Uterus (tissue), 4 donors: ENCODE measurements around the gene TEKT2. TPM values are rescaled to one million over a fixed set of nuclear protein-coding genes. Genes with fewer than 3 reads are reported as not detected.

ENCODE experiments used
- DNase-seq, 2 donors: peaks; one replicate each; pipeline ENCODE4 v3.0.0-alpha.2; 2019 to 2020
- H3K27ac ChIP-seq, 2 donors: fragments of 200-600 bp; sonication (generic); 1 replicate in 1 of 2; 2 replicates in 1 of 2; pipeline ENCODE4 v1.5.1; 2016 to 2018
- H3K27me3 ChIP-seq, 2 donors: fragments of 200-600 bp; sonication (generic); one replicate each; pipeline ENCODE4 v1.5.1; 2018 to 2019; ENCODE audit warnings: control low read depth in 1 of 2
- H3K36me3 ChIP-seq, 2 donors: fragments of 200-600 bp; sonication (generic); one replicate each; pipeline ENCODE4 v1.5.1; 2019; ENCODE audit warnings: control low read depth in 1 of 2
- H3K4me1 ChIP-seq, 2 donors: fragments of 200-600 bp; sonication (generic); one replicate each; pipeline ENCODE4 v1.5.1; 2018 to 2019; ENCODE audit warnings: control low read depth in 1 of 2
- H3K4me3 ChIP-seq, 2 donors: fragments of 200-600 bp; sonication (generic); 1 replicate in 1 of 2; 2 replicates in 1 of 2; pipeline ENCODE4 v1.5.1; 2018 to 2019; ENCODE audit warnings: mild to moderate bottlenecking in 1 of 2
- H3K9me3 ChIP-seq, 2 donors: fragments of 200-600 bp; sonication (generic); one replicate each; pipeline ENCODE4 v1.5.1; 2019; ENCODE audit warnings: control low read depth in 1 of 2
- CTCF ChIP-seq, 4 experiments: fragments of 200-600 bp in 2 of 4; fragments of 450-650 bp in 2 of 4; sonication (generic) in 2 of 4; IDR thresholded peaks; one replicate each; pipeline ENCODE4 v1.5.1; 2016 to 2019; ENCODE audit warnings: antibody characterized with exemption in 4 of 4, mild to moderate bottlenecking in 2 of 4, moderate library complexity in 1 of 4
- POLR2A ChIP-seq, 2 donors: fragments of 450-650 bp; IDR thresholded peaks; one replicate each; pipeline ENCODE4 v1.6.1; 2016; ENCODE audit warnings: antibody characterized with exemption in 2 of 2, mild to moderate bottlenecking in 1 of 2, moderate library complexity in 1 of 2
- intact Hi-C: fragments of 100-400 bp; cut with DNase I; formaldehyde crosslinking; loops from one replicate; pipeline ENCODE4 v1.15.1; 2023; ENCODE audit warnings: low total_unique reads
- total RNA-seq, 4 donors: library from RNA; depleted of rRNA in 3 of 4; stranded (reverse); fragments of >200 nt in 3 of 4; gene quantifications; one replicate each; pipeline versions ENCODE4 v1.1.0 to v1.2.4, GENCODE V29; 2014 to 2023
- donor health status: DM: yes; HTN: yes; CAD: no.

The TEKT2 gene
- total RNA-seq, 4 donors from 2014 or later, result 0.77 to 7.5 (median 1.2) TPM; not detected in 1

DNA sequence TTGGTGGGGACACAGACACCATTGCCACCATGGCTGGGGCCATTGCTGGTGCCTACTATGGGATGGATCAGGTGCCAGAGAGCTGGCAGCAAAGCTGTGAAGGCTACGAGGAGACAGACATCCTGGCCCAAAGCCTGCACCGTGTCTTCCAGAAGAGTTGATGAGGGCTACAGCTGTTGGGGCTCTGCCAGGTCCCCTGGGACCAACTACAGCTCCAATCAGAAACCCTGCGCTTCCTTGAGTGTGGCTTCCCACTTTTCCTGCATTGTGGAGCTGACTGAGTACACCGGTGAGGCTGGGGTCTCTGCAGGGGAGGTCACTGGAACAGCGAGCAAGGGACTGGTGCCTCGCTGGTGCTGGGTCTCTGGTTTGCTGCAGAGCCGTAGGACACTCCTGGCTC, 9.3 kb downstream of the TEKT2 start:
- intact Hi-C loops, result loop anchor here (10.0 kb wide), 1 partner anchor 92 kb away; no protein-coding TSS in a partner anchor
- peaks cover 8 to 9% of the 10 kb centered on the region in 2 donors for H3K4me1 ChIP-seq
- H3K27me3 ChIP-seq, result no peaks in the 10 kb centered on the region
- DNase-seq, result no peak
- no peak overlapping the region for H3K27ac ChIP-seq
- H3K36me3 ChIP-seq, result no peaks in the 10 kb centered on the region
- no peak overlapping the region for H3K4me3 ChIP-seq
- no peaks in the 10 kb centered on the region for H3K9me3 ChIP-seq
- TF ChIP-seq CTCF (IDR thresholded peaks at IDR 0.05), result no peak

DNA sequence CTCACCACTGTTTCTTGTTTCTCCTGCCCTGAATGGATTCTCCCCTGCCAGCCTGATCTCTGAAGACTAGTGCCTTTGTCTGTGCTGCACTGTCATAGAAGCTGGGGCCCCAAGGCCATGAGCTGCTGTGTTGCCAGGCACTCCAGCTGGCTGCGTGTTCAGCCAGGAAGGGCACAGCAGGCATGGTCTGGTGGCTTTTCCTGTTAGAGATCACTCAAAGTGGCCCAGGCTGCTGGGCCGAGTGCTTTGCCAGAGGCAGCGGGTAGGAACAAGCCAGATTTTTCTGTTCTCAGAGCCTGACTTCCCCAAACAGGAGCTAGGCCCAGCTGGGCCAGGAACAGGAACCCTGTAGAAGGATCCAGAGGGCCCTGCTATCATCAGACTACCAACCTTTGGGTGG, 10.0 kb downstream of the TEKT2 start:
- DNase-seq, result peak in 1 of 2 donors; percentile 11
- H3K36me3 ChIP-seq, result no peaks in the 10 kb centered on the region
- intact Hi-C loops, result loop anchor here (10.0 kb wide), 1 partner anchor 91 kb away; no protein-coding TSS in a partner anchor
- H3K4me3 ChIP-seq, result no peak overlapping the region
- H3K27ac ChIP-seq, result no peak overlapping the region
- H3K9me3 ChIP-seq, result no peaks in the 10 kb centered on the region
- TF ChIP-seq POLR2A (IDR thresholded peaks at IDR 0.05), result no peak
- TF ChIP-seq CTCF (IDR thresholded peaks at IDR 0.05), result no peak
- H3K27me3 ChIP-seq, result no peaks in the 10 kb centered on the region
- H3K4me1 ChIP-seq, result peaks cover 5 to 8% of the 10 kb centered on the region in 2 donors

- peak in 1 of 2 donors; percentile 11 for DNase-seq
- Histone ChIP-seq H3K27me3 (no peaks in the 10 kb centered on the region), H3K4me3 (no peak overlapping the region), H3K4me1 (peaks cover 1 to 5% of the 10 kb centered on the region in 2 donors), H3K36me3 (no peaks in the 10 kb centered on the region), H3K9me3 (no peaks in the 10 kb centered on the region), H3K27ac (no peak overlapping the region)
- intact Hi-C loops, result loop anchor here (10.0 kb wide), 1 partner anchor 90 kb away; no protein-coding TSS in a partner anchor
- TF ChIP-seq POLR2A (IDR thresholded peaks at IDR 0.05), result no peak
Measured at GRCh38 chr1:36094621-36095061, 10.7 kb downstream of the TEKT2 start.

DNA sequence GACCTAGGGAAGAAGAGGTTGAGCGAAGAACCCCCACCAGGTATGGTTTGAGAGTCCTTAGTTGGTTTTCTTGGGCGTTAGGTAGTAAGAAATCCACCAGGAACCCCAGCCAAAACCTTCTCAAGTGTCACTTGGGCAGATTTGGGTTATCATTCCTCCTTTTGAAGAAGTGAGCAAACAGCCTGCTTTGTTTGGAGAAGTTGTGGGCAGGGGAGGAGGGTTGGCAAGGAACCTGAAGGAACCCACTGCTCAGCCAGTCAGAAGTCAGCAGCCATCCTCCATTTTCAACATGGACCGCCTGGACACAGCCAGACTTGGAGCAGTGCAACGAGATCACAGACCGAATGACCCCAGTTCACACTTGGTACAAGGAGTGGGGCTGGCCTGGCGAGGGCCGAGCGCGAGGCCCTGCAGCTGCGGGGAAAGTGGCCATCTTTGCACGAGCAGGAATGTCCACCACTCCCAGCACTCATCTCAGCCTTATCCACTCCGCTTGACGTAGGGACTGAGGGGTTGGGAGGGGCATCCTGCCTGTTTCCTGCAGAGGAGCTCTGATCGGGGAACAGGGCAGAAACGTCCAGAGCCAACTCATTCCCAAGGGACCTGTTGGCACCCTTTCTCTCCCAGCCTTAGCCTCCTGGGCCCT, 12.0 kb downstream of the TEKT2 start:
- no peak overlapping the region for H3K4me3 ChIP-seq
- no peaks in the 10 kb centered on the region for H3K9me3 ChIP-seq
- H3K27ac ChIP-seq, result no peak overlapping the region
- intact Hi-C loops, result loop anchor here (10.0 kb wide), 1 partner anchor 89 kb away; no protein-coding TSS in a partner anchor
- no peak for DNase-seq
- no peaks in the 10 kb centered on the region for H3K36me3 ChIP-seq
- H3K27me3 ChIP-seq, result no peaks in the 10 kb centered on the region
- no peaks in the 10 kb centered on the region for H3K4me1 ChIP-seq
- TF ChIP-seq CTCF (IDR thresholded peaks at IDR 0.05), result no peak
- no peak for TF ChIP-seq POLR2A (IDR thresholded peaks at IDR 0.05)

- H3K4me3 ChIP-seq, result no peak overlapping the region
- no peaks in the 10 kb centered on the region for H3K36me3 ChIP-seq
- no peaks in the 10 kb centered on the region for H3K27me3 ChIP-seq
- intact Hi-C loops, result loop anchor here (10.0 kb wide), 1 partner anchor 88 kb away; no protein-coding TSS in a partner anchor
- H3K27ac ChIP-seq, result no peak overlapping the region
- H3K9me3 ChIP-seq, result no peaks in the 10 kb centered on the region
- TF ChIP-seq POLR2A (IDR thresholded peaks at IDR 0.05), result no peak
- TF ChIP-seq CTCF (IDR thresholded peaks at IDR 0.05), result no peak
- no peaks in the 10 kb centered on the region for H3K4me1 ChIP-seq
- no peak for DNase-seq
Measured at GRCh38 chr1:36096500-36097432, 12.9 kb downstream of the TEKT2 start.
